Transverse colon (tissue), 4 donors: Measurements from ENCODE around the gene N4BP2L2. TPM values are rescaled to one million over a fixed set of nuclear protein-coding genes. Genes with fewer than 3 reads are reported as not detected.

Source experiments
- DNase-seq: peaks from one replicate; pipeline ENCODE4 v3.0.0-alpha.2; 2019
- H3K27ac ChIP-seq, 4 donors: fragments of 200-600 bp; sonication (generic); 2 replicates each; pipeline ENCODE4 v1.5.1; 2016 to 2018; ENCODE audit warnings: inconsistent platforms in 4 of 4
- H3K27me3 ChIP-seq: fragments of 200-600 bp; sonication (generic); 2 replicates; pipeline ENCODE4 v1.5.1; 2017; ENCODE audit warnings: inconsistent platforms
- H3K36me3 ChIP-seq, 4 donors: fragments of 200-600 bp; sonication (generic); 2 replicates each; pipeline ENCODE4 v1.5.1; 2017 to 2019; ENCODE audit warnings: inconsistent platforms in 4 of 4
- H3K4me1 ChIP-seq, 4 donors: fragments of 200-600 bp; sonication (generic); 2 replicates each; pipeline ENCODE4 v1.5.1; 2017 to 2020; ENCODE audit warnings: inconsistent platforms in 4 of 4
- H3K4me3 ChIP-seq, 4 donors: fragments of 200-600 bp; sonication (generic); 1 replicate in 1 of 4; 2 replicates in 3 of 4; pipeline versions ENCODE4 v1.5.1 to v1.6.1; 2017 to 2019; ENCODE audit warnings: inconsistent platforms in 4 of 4
- H3K9me3 ChIP-seq, 2 donors: fragments of 200-600 bp; sonication (generic); 2 replicates each; pipeline ENCODE4 v1.5.1; 2017 to 2019; ENCODE audit warnings: inconsistent platforms in 2 of 2
- EP300 ChIP-seq: sonication (generic); formaldehyde crosslinking; IDR thresholded peaks from one replicate; pipeline ENCODE4 v1.6.1; 2017; ENCODE audit warnings: antibody characterized with exemption, low read depth
- POLR2A ChIP-seq: fragments of 450-650 bp; IDR thresholded peaks from one replicate; pipeline ENCODE4 v1.6.1; 2016; ENCODE audit warnings: antibody characterized with exemption, mild to moderate bottlenecking, moderate library complexity
- POLR2AphosphoS5 ChIP-seq, 3 donors: sonication (generic); formaldehyde crosslinking; IDR thresholded peaks; one replicate each; pipeline ENCODE4 v1.6.1; 2016; ENCODE audit warnings: antibody characterized with exemption in 3 of 3
- WGBS, 2 donors: methylation state at CpG; one replicate each; pipeline ENCODE4 v1.1.5; 2018; ENCODE audit warnings: low coverage in 1 of 2; 5-methylcytosine and 5-hydroxymethylcytosine counted together
- in situ Hi-C, 4 donors: fragments of 200-750 bp; cut with MboI; loops; one replicate each; pipeline versions ENCODE4 v1.15.0 to v1.15.1; 2017; ENCODE audit warnings: low sequenced_read_pairs in 3 of 4, low pct_ligation_motif_present in 1 of 4, low pct_unique_long_range_greater_than_20kb in 1 of 4
- intact Hi-C: fragments of 100-400 bp; cut with DNase I; formaldehyde crosslinking; loops from one replicate; pipeline ENCODE4 v1.15.1; 2023; ENCODE audit warnings: low total_unique reads
- total RNA-seq, 4 donors: library from RNA; depleted of rRNA; stranded (reverse); fragments of >200 nt; gene quantifications; one replicate each; pipeline ENCODE4 v1.1.0, GENCODE V29; 2016
- TF ChIP-seq, protein P1 (sequence below), 5 experiments: fragments of 200-600 bp in 3 of 5; fragments of 450-650 bp in 2 of 5; sonication (generic) in 3 of 5; IDR thresholded peaks; 1 replicate in 2 of 5; 2 replicates in 3 of 5; pipeline ENCODE4 v1.5.1; 2016 to 2017; ENCODE audit warnings: antibody characterized with exemption in 5 of 5, inconsistent platforms in 3 of 5, mild to moderate bottlenecking in 2 of 5, moderate library complexity in 1 of 5

N4BP2L2 gene
- total RNA-seq, 4 donors from 2014 or later, result 64.0 to 231 (median 123) TPM

DNA sequence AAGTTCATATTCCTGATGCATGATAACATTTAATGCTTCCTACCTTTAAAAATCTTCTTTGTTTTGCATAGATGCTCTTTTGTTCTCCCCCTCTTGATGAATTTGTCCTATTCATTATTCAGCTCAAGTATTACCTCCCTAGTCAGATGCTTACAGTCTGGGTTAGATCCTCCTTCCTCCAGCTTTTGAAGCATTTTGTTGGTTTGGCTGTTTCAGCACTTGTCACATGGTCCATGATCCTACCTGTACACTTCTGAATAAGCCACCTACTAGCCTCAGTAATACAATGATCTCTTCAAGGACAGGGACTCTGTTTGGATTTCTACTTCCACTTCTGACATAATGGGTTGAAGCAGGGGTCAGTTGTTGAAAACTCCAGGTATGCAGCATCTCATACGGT lies 148.1 kb downstream of the N4BP2L2 start:
- H3K27ac ChIP-seq, result no peak overlapping the region
- no peaks in the 10 kb centered on the region for H3K27me3 ChIP-seq
- intact Hi-C loops, result no loop called here
- WGBS, 2 donors, result 78 to 80% methylated on average over 1 of the region's 1 CpG
- TF ChIP-seq, protein P1, sequence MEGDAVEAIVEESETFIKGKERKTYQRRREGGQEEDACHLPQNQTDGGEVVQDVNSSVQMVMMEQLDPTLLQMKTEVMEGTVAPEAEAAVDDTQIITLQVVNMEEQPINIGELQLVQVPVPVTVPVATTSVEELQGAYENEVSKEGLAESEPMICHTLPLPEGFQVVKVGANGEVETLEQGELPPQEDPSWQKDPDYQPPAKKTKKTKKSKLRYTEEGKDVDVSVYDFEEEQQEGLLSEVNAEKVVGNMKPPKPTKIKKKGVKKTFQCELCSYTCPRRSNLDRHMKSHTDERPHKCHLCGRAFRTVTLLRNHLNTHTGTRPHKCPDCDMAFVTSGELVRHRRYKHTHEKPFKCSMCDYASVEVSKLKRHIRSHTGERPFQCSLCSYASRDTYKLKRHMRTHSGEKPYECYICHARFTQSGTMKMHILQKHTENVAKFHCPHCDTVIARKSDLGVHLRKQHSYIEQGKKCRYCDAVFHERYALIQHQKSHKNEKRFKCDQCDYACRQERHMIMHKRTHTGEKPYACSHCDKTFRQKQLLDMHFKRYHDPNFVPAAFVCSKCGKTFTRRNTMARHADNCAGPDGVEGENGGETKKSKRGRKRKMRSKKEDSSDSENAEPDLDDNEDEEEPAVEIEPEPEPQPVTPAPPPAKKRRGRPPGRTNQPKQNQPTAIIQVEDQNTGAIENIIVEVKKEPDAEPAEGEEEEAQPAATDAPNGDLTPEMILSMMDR (IDR thresholded peaks at IDR 0.05), result no peak
- TF ChIP-seq POLR2AphosphoS5 (IDR thresholded peaks at IDR 0.05), result no peak
- TF ChIP-seq EP300, result no peak
- no peak for TF ChIP-seq POLR2A
- H3K9me3 ChIP-seq, result no peaks in the 10 kb centered on the region
- no peak overlapping the region for H3K4me3 ChIP-seq
- in situ Hi-C loops, result no loop called here
- no peaks in the 10 kb centered on the region for H3K36me3 ChIP-seq
- DNase-seq, result no peak
- H3K4me1 ChIP-seq, result no peaks in the 10 kb centered on the region

DNA sequence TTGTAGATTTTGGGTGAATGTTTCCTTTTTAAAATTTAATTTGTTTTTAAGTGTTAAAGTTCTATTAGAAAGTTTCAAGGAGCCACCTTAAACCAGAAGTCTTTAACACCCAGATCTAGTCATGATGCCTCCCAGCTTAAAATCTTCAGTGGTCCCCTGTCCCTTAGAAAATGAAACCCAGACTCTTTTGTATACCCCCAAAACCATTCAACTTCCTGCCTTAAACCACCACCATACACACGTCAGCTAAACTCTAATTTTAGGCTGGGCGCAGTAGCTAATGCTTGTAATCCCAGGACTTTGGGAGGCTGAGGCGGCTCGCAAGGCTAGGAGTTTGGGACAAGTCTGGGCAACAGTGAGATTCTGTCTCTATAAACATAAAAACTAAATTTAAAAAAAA lies 148.5 kb downstream of the N4BP2L2 start:
- 63% methylated on average over 3 to 4 of the region's 4 CpGs for WGBS, 2 donors
- Histone ChIP-seq H3K4me3 (no peak overlapping the region), H3K36me3 (no peaks in the 10 kb centered on the region), H3K4me1 (no peaks in the 10 kb centered on the region), H3K9me3 (no peaks in the 10 kb centered on the region), H3K27ac (no peak overlapping the region), H3K27me3 (no peaks in the 10 kb centered on the region)
- no peak for DNase-seq
- in situ Hi-C loops (no loop called here), intact Hi-C loops (no loop called here)
- TF ChIP-seq EP300 (no peak), POLR2AphosphoS5 (IDR thresholded peaks at IDR 0.05) (no peak), POLR2A (no peak)
- TF ChIP-seq, protein P1 (IDR thresholded peaks at IDR 0.05), result no peak

DNA sequence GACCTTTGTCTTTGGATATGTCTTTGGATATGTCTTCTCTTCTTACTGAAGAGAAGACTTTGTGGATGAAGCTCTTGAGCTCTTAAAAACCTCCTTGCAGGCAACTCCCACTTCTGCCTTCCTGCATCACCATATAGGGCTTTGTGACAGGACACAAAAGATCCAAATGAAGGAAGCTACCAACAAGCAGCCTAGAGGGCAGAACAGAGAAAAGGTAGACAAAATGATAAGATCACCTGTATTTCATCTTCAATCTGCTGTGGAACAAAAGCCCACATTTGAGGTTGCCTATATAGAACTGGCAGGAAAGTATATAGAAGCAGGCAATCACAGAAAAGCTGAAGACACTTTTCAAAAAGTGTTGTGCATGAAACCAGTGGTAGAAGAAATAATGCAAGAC lies 153.2 kb downstream of the N4BP2L2 start:
- Histone ChIP-seq H3K36me3 (no peaks in the 10 kb centered on the region), H3K4me3 (no peak overlapping the region), H3K9me3 (no peaks in the 10 kb centered on the region), H3K27me3 (no peaks in the 10 kb centered on the region), H3K4me1 (no peaks in the 10 kb centered on the region), H3K27ac (no peak overlapping the region)
- intact Hi-C loops (no loop called here), in situ Hi-C loops (loop anchor here in 1 of 4 donors (10.0 kb wide), 1 partner anchor 179 kb away; no protein-coding TSS in a partner anchor)
- DNase-seq, result no peak
- TF ChIP-seq POLR2AphosphoS5 (IDR thresholded peaks at IDR 0.05), result no peak
- TF ChIP-seq EP300, result no peak

DNA sequence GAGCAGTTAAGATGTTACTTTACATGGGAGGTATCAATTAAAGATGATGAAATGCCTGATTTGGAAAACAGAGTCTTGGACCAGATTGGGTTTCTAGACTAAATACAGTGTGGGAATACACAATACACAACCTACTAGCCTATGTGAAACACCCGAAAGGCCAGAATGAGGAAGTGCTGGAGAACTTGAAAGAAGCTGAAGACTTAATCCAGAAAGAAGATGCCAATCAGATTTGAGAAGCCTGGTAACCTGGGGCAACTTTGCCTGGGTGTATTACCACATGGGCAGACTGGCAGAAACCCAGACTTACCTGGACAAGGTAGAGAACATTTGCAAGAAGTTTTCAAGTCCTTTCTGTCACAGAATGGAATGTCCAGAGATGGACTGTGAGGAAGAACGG lies 153.9 kb downstream of the N4BP2L2 start:
- H3K9me3 ChIP-seq, result no peaks in the 10 kb centered on the region
- no peak overlapping the region for H3K4me3 ChIP-seq
- H3K27ac ChIP-seq, result no peak overlapping the region
- WGBS, 2 donors, result 88 to 90% methylated on average over 2 of the region's 2 CpGs
- H3K27me3 ChIP-seq, result no peaks in the 10 kb centered on the region
- in situ Hi-C loops (loop anchor here in 1 of 4 donors (10.0 kb wide), 1 partner anchor 180 kb away; no protein-coding TSS in a partner anchor), intact Hi-C loops (no loop called here)
- no peaks in the 10 kb centered on the region for H3K4me1 ChIP-seq
- no peak for DNase-seq
- TF ChIP-seq POLR2AphosphoS5 (IDR thresholded peaks at IDR 0.05) (no peak), EP300 (no peak), POLR2A (no peak)
- TF ChIP-seq, protein P1 (IDR thresholded peaks at IDR 0.05), result no peak
- no peaks in the 10 kb centered on the region for H3K36me3 ChIP-seq
